OCI-LY7 (cell line): ENCODE measurements around the gene UMAD1. TPM values are rescaled to one million over a fixed set of nuclear protein-coding genes. Genes with fewer than 3 reads are reported as not detected.

Experiments used
- BruUV-seq: library from RNA; stranded (reverse); fragments of 400-500 nt; replicated peaks from 2 replicates; lab custom pipeline; 2021; lab: Mats Ljungman, UMichigan
- CTCF ChIA-PET: fragments of 300-600 bp; sonication (Branson Sonifier 250); formaldehyde crosslinking; loops from one replicate; lab custom pipeline; 2022; ENCODE audit warnings: antibody characterized with exemption; ENCODE audit not compliant: unreplicated experiment; lab: Charles Lee
- POLR2A ChIA-PET: fragments of 300-600 bp; sonication (Branson Sonifier 250); formaldehyde crosslinking; loops from one replicate; lab custom pipeline; 2022; ENCODE audit warnings: antibody characterized with exemption; lab: Charles Lee
- DNase-seq: peaks from one replicate; pipeline ENCODE4 v3.0.0-alpha.2; 2015; ENCODE audit warnings: low spot score
- H2AFZ ChIP-seq: fragments of 200-600 bp; sonication (generic), shearing (Covaris generic); 2 replicates; pipeline ENCODE4 v1.6.1; 2014; ENCODE audit warnings: mild to moderate bottlenecking, antibody characterized with exemption, low read length, moderate library complexity
- H3K27ac ChIP-seq: fragments of 200-600 bp; sonication (generic); 2 replicates; pipeline ENCODE4 v1.5.1; 2014; ENCODE audit warnings: mixed run types, low read depth, mild to moderate bottlenecking, moderate library complexity, low read length, inconsistent platforms; ENCODE audit not compliant: poor library complexity, severe bottlenecking
- H3K36me3 ChIP-seq: fragments of 200-600 bp; sonication (generic); 2 replicates; pipeline ENCODE4 v1.6.1; 2014; ENCODE audit warnings: mild to moderate bottlenecking, antibody characterized with exemption, low read length, moderate library complexity, mixed read lengths; ENCODE audit not compliant: insufficient read depth
- H3K4me1 ChIP-seq: fragments of 200-600 bp; sonication (generic); 2 replicates; pipeline ENCODE4 v1.5.1; 2014; ENCODE audit warnings: mild to moderate bottlenecking, low read length; ENCODE audit not compliant: insufficient read depth, poor library complexity, severe bottlenecking
- H3K4me2 ChIP-seq: fragments of 200-600 bp; sonication (generic); 2 replicates; pipeline ENCODE4 v1.6.1; 2014; ENCODE audit warnings: mild to moderate bottlenecking, low read length
- H3K4me3 ChIP-seq: fragments of 200-600 bp; sonication (generic); 2 replicates; pipeline ENCODE4 v1.5.1; 2014; ENCODE audit warnings: mild to moderate bottlenecking, low read depth, low read length; ENCODE audit not compliant: poor library complexity, severe bottlenecking
- H3K79me2 ChIP-seq: fragments of 200-600 bp; sonication (generic); 2 replicates; pipeline ENCODE4 v1.6.1; 2016; ENCODE audit warnings: low read depth, mild to moderate bottlenecking, low read length, moderate library complexity, mixed read lengths; ENCODE audit not compliant: insufficient read depth
- H3K9me2 ChIP-seq: fragments of 200-600 bp; sonication (generic); 2 replicates; pipeline ENCODE4 v1.6.1; 2016; ENCODE audit warnings: mild to moderate bottlenecking, low read length, mixed read lengths; ENCODE audit not compliant: insufficient read depth
- H3K9me3 ChIP-seq: fragments of 200-600 bp; sonication (generic); 2 replicates; pipeline ENCODE4 v1.6.1; 2014; ENCODE audit warnings: mild to moderate bottlenecking, mixed run types, low read length, mixed read lengths
- H4K20me1 ChIP-seq: fragments of 200-600 bp; sonication (generic); 2 replicates; pipeline ENCODE4 v1.6.1; 2014; ENCODE audit warnings: mild to moderate bottlenecking, antibody characterized with exemption, low read length, moderate library complexity, mixed read lengths; ENCODE audit not compliant: insufficient read depth
- CTCF ChIP-seq: fragments of 200-600 bp; sonication (generic); conservative IDR thresholded peaks from 2 replicates; pipeline ENCODE4 v1.5.1; 2014; ENCODE audit warnings: mild to moderate bottlenecking, antibody characterized with exemption, low read length, moderate library complexity, mixed read lengths
- EZH2phosphoT487 ChIP-seq: fragments of 200-600 bp; sonication (generic); IDR thresholded peaks from 2 replicates; pipeline ENCODE4 v1.6.1; 2018; ENCODE audit warnings: low read depth, borderline replicate concordance, mild to moderate bottlenecking, mixed run types, antibody characterized with exemption, low read length, moderate library complexity, mixed read lengths
- intact Hi-C: fragments of 100-400 bp; cut with micrococcal nuclease; formaldehyde crosslinking; loops from one replicate; pipeline ENCODE4 v1.10.0; 2022; ENCODE audit not compliant: unreplicated experiment
- total RNA-seq, 2 experiments: library from RNA; depleted of rRNA in 1 of 2; stranded (reverse); fragments of >200 nt in 1 of 2; shearing (Covaris generic) in 1 of 2; gene quantifications; 2 replicates each; pipeline ENCODE4 v1.2.3, GENCODE V29; 2014 to 2022

The UMAD1 gene
- total RNA-seq, 2 experiments from 2014 or later, result 8.7 to 15.2 TPM

DNA sequence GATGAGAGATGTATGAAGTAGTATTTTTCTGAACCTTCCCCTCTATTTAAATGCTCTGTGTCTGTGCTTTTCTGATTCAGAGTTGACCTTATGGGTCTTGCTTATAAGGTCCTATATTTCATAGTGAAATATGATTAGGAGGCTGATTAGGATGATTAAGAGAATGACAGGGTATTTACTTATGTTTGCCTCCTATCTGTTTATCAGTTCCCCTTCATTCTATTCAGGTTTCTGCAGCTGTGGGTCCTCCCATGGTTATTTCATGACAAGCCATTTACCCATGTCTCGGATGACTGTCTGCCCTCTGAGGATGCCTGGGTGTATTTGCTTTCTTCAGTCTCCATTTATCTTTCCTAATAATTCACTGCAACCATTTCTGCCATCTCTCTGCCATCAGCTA, 61.0 kb downstream of the UMAD1 start:
- Histone ChIP-seq H3K4me1 (peaks cover 4% of the 10 kb centered on the region), H4K20me1 (no peaks in the 10 kb centered on the region), H3K4me2 (no peak overlapping the region), H3K27ac (no peak overlapping the region), H3K9me3 (no peaks in the 10 kb centered on the region), H3K79me2 (no peaks in the 10 kb centered on the region), H3K9me2 (no peaks in the 10 kb centered on the region), H3K36me3 (no peaks in the 10 kb centered on the region; the same call in 1 of the 2 replicates), H2AFZ (no peak overlapping the region), H3K4me3 (no peak overlapping the region)
- intact Hi-C loops, result no loop called here
- CTCF ChIA-PET, result interaction anchor here (1.1 kb wide), 1 partner anchor 488 kb away, joined by 3 read pairs; no protein-coding TSS in a partner anchor
- POLR2A ChIA-PET, result interaction anchor here (1.4 kb wide), 1 partner anchor 13 kb away, joined by 5 read pairs; no protein-coding TSS in a partner anchor
- TF ChIP-seq CTCF, result no peak
- no peak for TF ChIP-seq EZH2phosphoT487
- DNase-seq, result no peak
- BruUV-seq, result no TSS peak

GRCh38 chr7:7702826-7703225, 62.3 kb downstream of the UMAD1 start:
- no peak overlapping the region for H2AFZ ChIP-seq
- TF ChIP-seq CTCF (no peak), EZH2phosphoT487 (no peak)
- no peak overlapping the region for H3K4me3 ChIP-seq
- CTCF ChIA-PET, result interaction anchor here (1.1 kb wide), 1 partner anchor 487 kb away, joined by 3 read pairs; no protein-coding TSS in a partner anchor
- peaks cover 4% of the 10 kb centered on the region for H3K4me1 ChIP-seq
- H4K20me1 ChIP-seq, result no peaks in the 10 kb centered on the region
- DNase-seq, result no peak
- intact Hi-C loops, result no loop called here
- BruUV-seq, result no TSS peak
- no peaks in the 10 kb centered on the region for H3K9me2 ChIP-seq
- POLR2A ChIA-PET, result interaction anchor here (0.6 to 1.4 kb wide), 3 partner anchors 15 to 21 kb away, joined by 3 to 5 read pairs (median 5); partner anchors contain the start of gene RPA3
- no peaks in the 10 kb centered on the region for H3K79me2 ChIP-seq
- H3K4me2 ChIP-seq, result no peak overlapping the region
- H3K27ac ChIP-seq, result no peak overlapping the region
- no peaks in the 10 kb centered on the region for H3K9me3 ChIP-seq
- H3K36me3 ChIP-seq, result no peaks in the 10 kb centered on the region; the same call in 1 of the 2 replicates

- CTCF ChIA-PET, result no interaction called here
- no peaks in the 10 kb centered on the region for H3K9me2 ChIP-seq
- no peak for DNase-seq
- H3K9me3 ChIP-seq, result no peaks in the 10 kb centered on the region
- no TSS peak for BruUV-seq
- no peak for TF ChIP-seq EZH2phosphoT487
- no peak for TF ChIP-seq CTCF
- no peaks in the 10 kb centered on the region for H3K79me2 ChIP-seq
- no peak overlapping the region for H2AFZ ChIP-seq
- H3K27ac ChIP-seq, result no peak overlapping the region
- no peak overlapping the region for H3K4me2 ChIP-seq
- peaks cover 4% of the 10 kb centered on the region for H3K4me1 ChIP-seq
- H3K36me3 ChIP-seq, result no peaks in the 10 kb centered on the region; the same call in 1 of the 2 replicates
- H4K20me1 ChIP-seq, result no peaks in the 10 kb centered on the region
- H3K4me3 ChIP-seq, result no peak overlapping the region
- intact Hi-C loops, result no loop called here
- POLR2A ChIA-PET, result interaction anchor here (0.7 kb wide), 1 partner anchor 216 kb away, joined by 3 read pairs; no protein-coding TSS in a partner anchor
Measured at GRCh38 chr7:7703427-7703826, 62.9 kb downstream of the UMAD1 start.
